SU-DHL-6 (cell line): ENCODE measurements around the gene VPS37C.

Experiments
- H2AFZ ChIP-seq: fragments of 200-600 bp; sonication (generic); 2 replicates; pipeline ENCODE4 v1.6.1; 2014; ENCODE audit warnings: low read depth, mild to moderate bottlenecking, moderate library complexity, mixed read lengths, antibody characterized with exemption, low read length; ENCODE audit not compliant: severe bottlenecking
- H3F3A ChIP-seq: fragments of 200-600 bp; shearing (Covaris generic); 2 replicates; pipeline ENCODE4 v1.6.0; 2016; ENCODE audit warnings: antibody characterized with exemption, mild to moderate bottlenecking; ENCODE audit not compliant: insufficient read depth
- H3K27ac ChIP-seq: fragments of 200-600 bp; sonication (generic); 2 replicates; pipeline ENCODE4 v1.5.1; 2016; ENCODE audit warnings: low read depth, mild to moderate bottlenecking, low read length, moderate library complexity, mixed read lengths
- H3K27me3 ChIP-seq: fragments of 200-600 bp; sonication (generic), shearing (Covaris generic); 2 replicates; pipeline ENCODE4 v1.6.0; 2014; ENCODE audit warnings: mild to moderate bottlenecking, low read length
- H3K36me3 ChIP-seq: fragments of 200-600 bp; sonication (generic); 2 replicates; pipeline ENCODE4 v1.6.1; 2014; ENCODE audit warnings: mild to moderate bottlenecking, low read length, mixed read lengths
- H3K4me2 ChIP-seq: fragments of 300-600, 200-600 bp; shearing (Covaris generic), sonication (generic); 2 replicates; pipeline ENCODE4 v1.6.0; 2014; ENCODE audit warnings: low read length, low read depth, mild to moderate bottlenecking; ENCODE audit not compliant: poor library complexity, severe bottlenecking
- H3K4me3 ChIP-seq: fragments of 200-600 bp; sonication (generic); 2 replicates; pipeline ENCODE4 v1.5.1; 2014; ENCODE audit warnings: antibody characterized with exemption, low read length, mild to moderate bottlenecking, mixed read lengths; ENCODE audit not compliant: insufficient read depth, poor library complexity, severe bottlenecking
- H3K79me2 ChIP-seq: fragments of 200-600 bp; sonication (generic); 2 replicates; pipeline ENCODE4 v1.6.1; 2014; ENCODE audit warnings: mild to moderate bottlenecking, low read length, moderate library complexity; ENCODE audit not compliant: insufficient read depth
- H3K9ac ChIP-seq: fragments of 200-600 bp; sonication (generic); 2 replicates; pipeline ENCODE4 v1.7.0; 2014; ENCODE audit warnings: mild to moderate bottlenecking, low read length
- H3K9me2 ChIP-seq: fragments of 200-600 bp; sonication (generic); replicated peaks from 2 replicates; pipeline ENCODE4 v1.6.1; 2014; ENCODE audit warnings: low read length; ENCODE audit not compliant: insufficient read depth
- H3K9me3 ChIP-seq: fragments of 200-600 bp; sonication (generic); 2 replicates; pipeline ENCODE4 v1.6.1; 2014; ENCODE audit warnings: low read length, mixed read lengths; ENCODE audit not compliant: insufficient read depth
- H4K20me1 ChIP-seq: fragments of 200-600 bp; sonication (generic); 2 replicates; pipeline ENCODE4 v1.6.1; 2014; ENCODE audit warnings: low read depth, mild to moderate bottlenecking, antibody characterized with exemption, low read length, moderate library complexity, mixed read lengths
- CTCF ChIP-seq: fragments of 200-600 bp; sonication (generic); IDR thresholded peaks from one replicate; pipeline ENCODE4 v1.5.1; 2017; ENCODE audit warnings: antibody characterized with exemption, mild to moderate bottlenecking, low read length, moderate library complexity; ENCODE audit not compliant: insufficient read depth, poor library complexity, severe bottlenecking
- EZH2phosphoT487 ChIP-seq: fragments of 200-600 bp; sonication (generic), shearing (Covaris generic); conservative IDR thresholded peaks from 2 replicates; pipeline ENCODE4 v1.6.1; 2018; ENCODE audit warnings: mild to moderate bottlenecking, antibody characterized with exemption, low read length, moderate library complexity, mixed read lengths

VPS37C gene

GRCh38 chr11:61112575-61112974 is 48.7 kb downstream of the VPS37C start:
- H3K4me2 ChIP-seq: no peak overlapping the region
- no peak for TF ChIP-seq EZH2phosphoT487
- no peak for TF ChIP-seq CTCF
- no peak overlapping the region for H3K9ac ChIP-seq
- H3K27me3 ChIP-seq: no peaks in the 10 kb centered on the region
- H3F3A ChIP-seq: no peaks in the 10 kb centered on the region
- H4K20me1 ChIP-seq: no peaks in the 10 kb centered on the region
- H3K4me3 ChIP-seq: no peak overlapping the region
- H3K27ac ChIP-seq: no peak overlapping the region
- H2AFZ ChIP-seq: no peak overlapping the region
- no peaks in the 10 kb centered on the region for H3K9me3 ChIP-seq
- H3K79me2 ChIP-seq: no peaks in the 10 kb centered on the region
- no peaks in the 10 kb centered on the region for H3K9me2 ChIP-seq
- H3K36me3 ChIP-seq: no peaks in the 10 kb centered on the region

- H3K79me2 ChIP-seq: no peaks in the 10 kb centered on the region
- H3K4me2 ChIP-seq: no peak overlapping the region
Observed at GRCh38 chr11:61111786-61112517, 49.3 kb downstream of the VPS37C start.

DNA sequence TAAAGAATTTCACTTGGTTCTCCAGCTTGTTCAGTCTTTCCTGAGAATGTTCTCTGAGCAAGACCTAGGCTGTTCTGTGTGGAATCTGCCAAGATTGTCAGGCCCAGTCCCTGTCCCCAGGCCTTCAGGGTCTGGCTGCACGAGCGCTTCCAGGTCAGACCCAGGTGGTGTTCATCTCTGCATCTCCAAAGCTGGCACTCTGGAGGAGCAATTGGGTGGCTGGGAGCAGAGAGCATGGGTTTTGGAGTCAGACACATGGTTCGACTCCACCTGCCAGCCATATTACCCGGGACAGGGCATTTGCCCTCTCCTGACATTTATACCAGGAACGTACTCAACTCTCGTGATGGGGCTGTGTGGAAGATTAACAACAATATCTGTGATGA is 50.2 kb downstream of the VPS37C start:
- H3K79me2 ChIP-seq: no peaks in the 10 kb centered on the region
- H3K4me3 ChIP-seq: no peak overlapping the region
- TF ChIP-seq EZH2phosphoT487 (no peak), CTCF (no peak)
- no peaks in the 10 kb centered on the region for H3K9me2 ChIP-seq
- H3K27ac ChIP-seq: no peak overlapping the region
- H3K27me3 ChIP-seq: no peaks in the 10 kb centered on the region
- H4K20me1 ChIP-seq: no peaks in the 10 kb centered on the region
- no peak overlapping the region for H3K4me2 ChIP-seq
- no peak overlapping the region for H2AFZ ChIP-seq
- no peak overlapping the region for H3K9ac ChIP-seq
- H3K36me3 ChIP-seq: no peaks in the 10 kb centered on the region
- no peaks in the 10 kb centered on the region for H3K9me3 ChIP-seq
- H3F3A ChIP-seq: no peaks in the 10 kb centered on the region

More at GRCh38 chr11:61111786-61112517, 49.3 kb downstream of the VPS37C start:
- Histone ChIP-seq H3K9me2 (no peaks in the 10 kb centered on the region), H3K4me3 (no peak overlapping the region), H3K27ac (no peak overlapping the region), H3K27me3 (no peaks in the 10 kb centered on the region), H3K9me3 (no peaks in the 10 kb centered on the region), H3F3A (no peaks in the 10 kb centered on the region), H3K36me3 (no peaks in the 10 kb centered on the region), H4K20me1 (no peaks in the 10 kb centered on the region), H3K9ac (no peak overlapping the region), H2AFZ (no peak overlapping the region)
- TF ChIP-seq EZH2phosphoT487 (no peak), CTCF (no peak)
